ENCODE results near the gene PGM2L1.

DNA sequence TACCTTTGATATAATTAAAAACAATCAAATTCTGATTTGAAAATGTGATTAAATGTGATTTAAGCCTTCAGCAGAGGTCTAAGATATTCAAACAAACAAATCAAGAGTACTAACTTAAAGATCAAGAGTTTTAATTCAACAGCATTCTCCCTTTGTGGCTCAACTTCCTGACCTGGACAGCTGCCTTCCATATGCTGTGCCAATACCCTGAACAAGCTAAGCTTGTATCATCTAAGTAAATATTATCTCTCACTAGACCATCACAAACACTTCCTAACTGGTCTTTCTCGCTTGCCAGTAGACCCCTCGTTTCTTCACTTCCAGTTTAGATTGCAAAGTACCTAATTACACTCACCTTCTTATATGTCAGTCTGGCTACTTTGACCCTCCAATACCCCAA is 50.9 kb downstream of the PGM2L1 start:
- TF ChIP-seq, protein P1, sequence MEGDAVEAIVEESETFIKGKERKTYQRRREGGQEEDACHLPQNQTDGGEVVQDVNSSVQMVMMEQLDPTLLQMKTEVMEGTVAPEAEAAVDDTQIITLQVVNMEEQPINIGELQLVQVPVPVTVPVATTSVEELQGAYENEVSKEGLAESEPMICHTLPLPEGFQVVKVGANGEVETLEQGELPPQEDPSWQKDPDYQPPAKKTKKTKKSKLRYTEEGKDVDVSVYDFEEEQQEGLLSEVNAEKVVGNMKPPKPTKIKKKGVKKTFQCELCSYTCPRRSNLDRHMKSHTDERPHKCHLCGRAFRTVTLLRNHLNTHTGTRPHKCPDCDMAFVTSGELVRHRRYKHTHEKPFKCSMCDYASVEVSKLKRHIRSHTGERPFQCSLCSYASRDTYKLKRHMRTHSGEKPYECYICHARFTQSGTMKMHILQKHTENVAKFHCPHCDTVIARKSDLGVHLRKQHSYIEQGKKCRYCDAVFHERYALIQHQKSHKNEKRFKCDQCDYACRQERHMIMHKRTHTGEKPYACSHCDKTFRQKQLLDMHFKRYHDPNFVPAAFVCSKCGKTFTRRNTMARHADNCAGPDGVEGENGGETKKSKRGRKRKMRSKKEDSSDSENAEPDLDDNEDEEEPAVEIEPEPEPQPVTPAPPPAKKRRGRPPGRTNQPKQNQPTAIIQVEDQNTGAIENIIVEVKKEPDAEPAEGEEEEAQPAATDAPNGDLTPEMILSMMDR (IDR thresholded peaks at IDR 0.05): no peak
- no peak for TF ChIP-seq EP300 (IDR thresholded peaks at IDR 0.05)
- no peak for TF ChIP-seq POLR2A (IDR thresholded peaks at IDR 0.05)

Data from ovary (tissue), 3 donors.